ENCODE measurements around the gene OSBPL7.

Gene OSBPL7

GRCh38 chr17:47848198-47848513 lies 26.6 kb upstream of the OSBPL7 start:
- in situ Hi-C loops (cut with MboI; ENCODE audit: low sequenced_read_pairs), result no loop called here

- in situ Hi-C loops (cut with MboI; ENCODE audit: low sequenced_read_pairs), result no loop called here
These were observed 26.0 kb upstream of the OSBPL7 start for GRCh38 chr17:47847341-47848197.

GRCh38 chr17:47846716-47847340 lies 25.2 kb upstream of the OSBPL7 start:
- in situ Hi-C loops (cut with MboI; ENCODE audit: low sequenced_read_pairs), result no loop called here

GRCh38 chr17:47845716-47846075 lies 24.1 kb upstream of the OSBPL7 start:
- in situ Hi-C loops (cut with MboI; ENCODE audit: low sequenced_read_pairs), result no loop called here

- in situ Hi-C loops (cut with MboI; ENCODE audit: low sequenced_read_pairs), result no loop called here
These were observed 23.5 kb upstream of the OSBPL7 start for GRCh38 chr17:47844814-47845715.

- in situ Hi-C loops (cut with MboI; ENCODE audit: low sequenced_read_pairs), result no loop called here
These were observed 22.6 kb upstream of the OSBPL7 start for GRCh38 chr17:47844227-47844626.

GRCh38 chr17:47843391-47843730 lies 21.8 kb upstream of the OSBPL7 start:
- in situ Hi-C loops (cut with MboI; ENCODE audit: low sequenced_read_pairs), result no loop called here

GRCh38 chr17:47841488-47842291 lies 20.1 kb upstream of the OSBPL7 start:
- in situ Hi-C loops (cut with MboI; ENCODE audit: low sequenced_read_pairs), result no loop called here

- in situ Hi-C loops (cut with MboI; ENCODE audit: low sequenced_read_pairs), result no loop called here
These were observed 19.3 kb upstream of the OSBPL7 start, which contains the start of gene SCRN2 for GRCh38 chr17:47840742-47841487. TSS of gene SCRN2 (minus strand) at chr17:47841273. CDS start at chr17:47840843, 430 bp downstream.

- in situ Hi-C loops (cut with MboI; ENCODE audit: low sequenced_read_pairs), result no loop called here
These were observed 18.6 kb upstream of the OSBPL7 start for GRCh38 chr17:47840001-47840741.

- in situ Hi-C loops (cut with MboI; ENCODE audit: low sequenced_read_pairs), result no loop called here
These were observed 17.5 kb upstream of the OSBPL7 start for GRCh38 chr17:47839071-47839470.

GRCh38 chr17:47838636-47839035 lies 17.0 kb upstream of the OSBPL7 start:
- in situ Hi-C loops (cut with MboI; ENCODE audit: low sequenced_read_pairs), result no loop called here

- in situ Hi-C loops (cut with MboI; ENCODE audit: low sequenced_read_pairs), result no loop called here
These were observed 15.9 kb upstream of the OSBPL7 start for GRCh38 chr17:47837401-47838039.

GRCh38 chr17:47836601-47837000 lies 15.0 kb upstream of the OSBPL7 start:
- in situ Hi-C loops (cut with MboI; ENCODE audit: low sequenced_read_pairs), result no loop called here

- in situ Hi-C loops (cut with MboI; ENCODE audit: low sequenced_read_pairs), result no loop called here
These were observed 13.2 kb upstream of the OSBPL7 start for GRCh38 chr17:47834756-47835155.

GRCh38 chr17:47831934-47832327 lies 10.3 kb upstream of the OSBPL7 start:
- in situ Hi-C loops (cut with MboI; ENCODE audit: low sequenced_read_pairs), result no loop called here

GRCh38 chr17:47831003-47831933 lies 9.7 kb upstream of the OSBPL7 start, which contains the start of the genes LRRC46 and MRPL10:
TSS of gene LRRC46 (plus strand) at chr17:47831670. CDS start at chr17:47831990, 320 bp downstream.
TSS of gene MRPL10 (minus strand) at chr17:47831541. CDS start at chr17:47831511, 30 bp downstream.
- in situ Hi-C loops (cut with MboI; ENCODE audit: low sequenced_read_pairs), result no loop called here

Data from hTERT RPE-1 (cell line).